Loucy (cell line): Measurements from ENCODE around the gene FAM236A.
"Not testable (repeated sequence)": the region's sequence is repeated elsewhere in the genome, so short reads cannot be mapped to it uniquely, and the experiment has no call there.

Source experiments
- CTCF ChIP-seq: fragments of 200-600 bp; sonication (generic); conservative IDR thresholded peaks from 2 replicates; pipeline ENCODE4 v1.5.1; 2014; ENCODE audit warnings: mild to moderate bottlenecking, antibody characterized with exemption, low read length
- EZH2phosphoT487 ChIP-seq: fragments of 200-600 bp; IDR thresholded peaks from 2 replicates; pipeline ENCODE4 v1.6.1; 2018; ENCODE audit warnings: antibody characterized with exemption, mild to moderate bottlenecking, moderate library complexity, borderline replicate concordance

GRCh38 chrX:72936455-72936854, 1.6 kb upstream of the FAM236A start:
- TF ChIP-seq CTCF, EZH2phosphoT487: not testable (repeated sequence)
